ENCODE results near the gene PRKG1.

DNA sequence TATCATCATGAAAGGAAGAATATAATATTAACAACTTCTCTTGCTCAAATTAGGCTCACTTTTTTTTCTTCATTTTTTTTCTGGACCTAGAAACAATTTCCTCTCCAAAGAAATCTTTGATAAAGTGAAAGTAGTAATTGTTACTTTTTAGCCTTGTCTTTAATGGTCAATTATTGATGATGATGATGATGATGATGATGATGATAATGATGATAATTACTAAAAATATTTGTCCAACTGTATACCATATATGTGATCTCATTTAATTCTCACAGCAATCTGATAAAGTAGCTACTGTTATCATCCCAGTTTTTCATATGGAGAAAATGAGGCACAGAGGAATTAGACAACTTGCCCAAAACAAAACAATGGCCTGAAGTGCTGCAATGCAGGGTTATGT lies 12.8 kb downstream of the PRKG1 start:
- TF ChIP-seq NANOG (IDR thresholded peaks at IDR 0.05; ENCODE audit: borderline replicate concordance) (no peak), CTCF (conservative IDR thresholded peaks at IDR 0.05; ENCODE audit: low read depth in 2 of 2) (no peak), EZH2 (IDR thresholded peaks at IDR 0.05; ENCODE audit: low read depth, unreplicated experiment) (no peak), POLR2AphosphoS5 (IDR thresholded peaks at IDR 0.05; ENCODE audit: low read depth) (no peak), EZH2phosphoT487 (IDR thresholded peaks at IDR 0.05; ENCODE audit: unreplicated experiment) (no peak), ZNF331 (CRISPR knock-in tag; IDR thresholded peaks at IDR 0.05; ENCODE audit: low read depth) (no peak), ZNF462 (CRISPR knock-in tag; IDR thresholded peaks at IDR 0.05) (no peak), CREB1 (CRISPR knock-in tag; IDR thresholded peaks at IDR 0.05; ENCODE audit: low read depth) (no peak), ETS1 (IDR thresholded peaks at IDR 0.05) (no peak), ZNF114 (CRISPR knock-in tag; IDR thresholded peaks at IDR 0.05) (no peak), REST (IDR thresholded peaks at IDR 0.05; ENCODE audit: unreplicated experiment) (no peak)

Data from GM23338 (cell line).